ENCODE data around the gene MITF.

Gene MITF

GRCh38 chr3:69712933-69713332, 26.3 kb upstream of the MITF start:
- Histone ChIP-seq H3K27ac (ENCODE audit: low read depth, low read length) (no peak overlapping the region), H3K27me3 (ENCODE audit: control insufficient read depth, insufficient read depth, low read length) (no peaks in the 10 kb centered on the region), H3K9ac (ENCODE audit: low read length) (no peak overlapping the region), H3K36me3 (ENCODE audit: control insufficient read depth, insufficient read depth, low read length) (no peaks in the 10 kb centered on the region), H3K4me1 (ENCODE audit: control insufficient read depth, insufficient read depth, low read length) (no peaks in the 10 kb centered on the region), H3K4me3 (ENCODE audit: low read length) (no peak overlapping the region)

- no peak overlapping the region for H3K9ac ChIP-seq (ENCODE audit: low read length)
- no peaks in the 10 kb centered on the region for H3K36me3 ChIP-seq (ENCODE audit: control insufficient read depth, insufficient read depth, low read length)
- no peak overlapping the region for H3K4me3 ChIP-seq (ENCODE audit: low read length)
- no peaks in the 10 kb centered on the region for H3K4me1 ChIP-seq (ENCODE audit: control insufficient read depth, insufficient read depth, low read length)
- H3K27ac ChIP-seq (ENCODE audit: low read depth, low read length): no peak overlapping the region
- H3K27me3 ChIP-seq (ENCODE audit: control insufficient read depth, insufficient read depth, low read length): no peaks in the 10 kb centered on the region
These were observed 24.1 kb upstream of the MITF start for GRCh38 chr3:69715204-69715603.

- H3K9ac ChIP-seq (ENCODE audit: low read length): no peak overlapping the region
These were observed 23.1 kb upstream of the MITF start for GRCh38 chr3:69716119-69716518.

GRCh38 chr3:69718866-69719586, 20.2 kb upstream of the MITF start:
- H3K27ac ChIP-seq (ENCODE audit: low read depth, low read length): no peak overlapping the region
- no peaks in the 10 kb centered on the region for H3K27me3 ChIP-seq (ENCODE audit: control insufficient read depth, insufficient read depth, low read length)
- no peak overlapping the region for H3K9ac ChIP-seq (ENCODE audit: low read length)
- no peaks in the 10 kb centered on the region for H3K4me1 ChIP-seq (ENCODE audit: control insufficient read depth, insufficient read depth, low read length)
- no peak overlapping the region for H3K4me3 ChIP-seq (ENCODE audit: low read length)
- H3K36me3 ChIP-seq (ENCODE audit: control insufficient read depth, insufficient read depth, low read length): no peaks in the 10 kb centered on the region

More at GRCh38 chr3:69716119-69716518, 23.1 kb upstream of the MITF start:
- no peaks in the 10 kb centered on the region for H3K27me3 ChIP-seq (ENCODE audit: control insufficient read depth, insufficient read depth, low read length)
- no peaks in the 10 kb centered on the region for H3K4me1 ChIP-seq (ENCODE audit: control insufficient read depth, insufficient read depth, low read length)
- no peaks in the 10 kb centered on the region for H3K36me3 ChIP-seq (ENCODE audit: control insufficient read depth, insufficient read depth, low read length)
- H3K27ac ChIP-seq (ENCODE audit: low read depth, low read length): no peak overlapping the region
- H3K4me3 ChIP-seq (ENCODE audit: low read length): no peak overlapping the region

GRCh38 chr3:69719587-69720122, 19.6 kb upstream of the MITF start:
- no peaks in the 10 kb centered on the region for H3K4me1 ChIP-seq (ENCODE audit: control insufficient read depth, insufficient read depth, low read length)
- no peak overlapping the region for H3K27ac ChIP-seq (ENCODE audit: low read depth, low read length)
- H3K27me3 ChIP-seq (ENCODE audit: control insufficient read depth, insufficient read depth, low read length): no peaks in the 10 kb centered on the region
- no peaks in the 10 kb centered on the region for H3K36me3 ChIP-seq (ENCODE audit: control insufficient read depth, insufficient read depth, low read length)
- no peak overlapping the region for H3K4me3 ChIP-seq (ENCODE audit: low read length)
- no peak overlapping the region for H3K9ac ChIP-seq (ENCODE audit: low read length)

- no peaks in the 10 kb centered on the region for H3K4me1 ChIP-seq (ENCODE audit: control insufficient read depth, insufficient read depth, low read length)
- H3K36me3 ChIP-seq (ENCODE audit: control insufficient read depth, insufficient read depth, low read length): no peaks in the 10 kb centered on the region
- no peak overlapping the region for H3K4me3 ChIP-seq (ENCODE audit: low read length)
- H3K27me3 ChIP-seq (ENCODE audit: control insufficient read depth, insufficient read depth, low read length): no peaks in the 10 kb centered on the region
- no peak overlapping the region for H3K9ac ChIP-seq (ENCODE audit: low read length)
- H3K27ac ChIP-seq (ENCODE audit: low read depth, low read length): no peak overlapping the region
These were observed 18.4 kb upstream of the MITF start for GRCh38 chr3:69720824-69721223.

GRCh38 chr3:69723389-69723788, 15.9 kb upstream of the MITF start:
- no peaks in the 10 kb centered on the region for H3K27me3 ChIP-seq (ENCODE audit: control insufficient read depth, insufficient read depth, low read length)
- H3K9ac ChIP-seq (ENCODE audit: low read length): no peak overlapping the region
- no peaks in the 10 kb centered on the region for H3K4me1 ChIP-seq (ENCODE audit: control insufficient read depth, insufficient read depth, low read length)
- H3K4me3 ChIP-seq (ENCODE audit: low read length): no peak overlapping the region
- no peaks in the 10 kb centered on the region for H3K36me3 ChIP-seq (ENCODE audit: control insufficient read depth, insufficient read depth, low read length)
- no peak overlapping the region for H3K27ac ChIP-seq (ENCODE audit: low read depth, low read length)

GRCh38 chr3:69724722-69725435, 14.4 kb upstream of the MITF start:
- Histone ChIP-seq H3K9ac (ENCODE audit: low read length) (no peak overlapping the region), H3K27ac (ENCODE audit: low read depth, low read length) (no peak overlapping the region), H3K36me3 (ENCODE audit: control insufficient read depth, insufficient read depth, low read length) (no peaks in the 10 kb centered on the region), H3K4me1 (ENCODE audit: control insufficient read depth, insufficient read depth, low read length) (no peaks in the 10 kb centered on the region), H3K4me3 (ENCODE audit: low read length) (no peak overlapping the region), H3K27me3 (ENCODE audit: control insufficient read depth, insufficient read depth, low read length) (no peaks in the 10 kb centered on the region)

GRCh38 chr3:69725994-69726571, 13.2 kb upstream of the MITF start:
- Histone ChIP-seq H3K4me3 (ENCODE audit: low read length) (no peak overlapping the region), H3K27me3 (ENCODE audit: control insufficient read depth, insufficient read depth, low read length) (no peaks in the 10 kb centered on the region), H3K36me3 (ENCODE audit: control insufficient read depth, insufficient read depth, low read length) (no peaks in the 10 kb centered on the region), H3K27ac (ENCODE audit: low read depth, low read length) (no peak overlapping the region), H3K4me1 (ENCODE audit: control insufficient read depth, insufficient read depth, low read length) (no peaks in the 10 kb centered on the region), H3K9ac (ENCODE audit: low read length) (no peak overlapping the region)

GRCh38 chr3:69729147-69729919, 9.9 kb upstream of the MITF start:
- H3K4me1 ChIP-seq (ENCODE audit: control insufficient read depth, insufficient read depth, low read length): no peaks in the 10 kb centered on the region
- no peak overlapping the region for H3K4me3 ChIP-seq (ENCODE audit: low read length)
- no peak overlapping the region for H3K9ac ChIP-seq (ENCODE audit: low read length)
- no peak overlapping the region for H3K27ac ChIP-seq (ENCODE audit: low read depth, low read length)
- H3K27me3 ChIP-seq (ENCODE audit: control insufficient read depth, insufficient read depth, low read length): no peaks in the 10 kb centered on the region
- H3K36me3 ChIP-seq (ENCODE audit: control insufficient read depth, insufficient read depth, low read length): no peaks in the 10 kb centered on the region

- H3K4me3 ChIP-seq (ENCODE audit: low read length): no peak overlapping the region
- no peak overlapping the region for H3K27ac ChIP-seq (ENCODE audit: low read depth, low read length)
- H3K9ac ChIP-seq (ENCODE audit: low read length): no peak overlapping the region
- H3K27me3 ChIP-seq (ENCODE audit: control insufficient read depth, insufficient read depth, low read length): no peaks in the 10 kb centered on the region
- H3K36me3 ChIP-seq (ENCODE audit: control insufficient read depth, insufficient read depth, low read length): no peaks in the 10 kb centered on the region
- no peaks in the 10 kb centered on the region for H3K4me1 ChIP-seq (ENCODE audit: control insufficient read depth, insufficient read depth, low read length)
These were observed 8.2 kb upstream of the MITF start for GRCh38 chr3:69731080-69731479.

- Histone ChIP-seq H3K4me1 (ENCODE audit: control insufficient read depth, insufficient read depth, low read length) (peaks cover 8% of the 10 kb centered on the region), H3K27me3 (ENCODE audit: control insufficient read depth, insufficient read depth, low read length) (no peaks in the 10 kb centered on the region), H3K27ac (ENCODE audit: low read depth, low read length) (no peak overlapping the region), H3K4me3 (ENCODE audit: low read length) (no peak overlapping the region), H3K9ac (ENCODE audit: low read length) (no peak overlapping the region), H3K36me3 (ENCODE audit: control insufficient read depth, insufficient read depth, low read length) (no peaks in the 10 kb centered on the region)
These were observed 3.4 kb upstream of the MITF start for GRCh38 chr3:69735893-69736292.

Measured in rectal smooth muscle tissue (tissue), 1 donor.